GM18526 (cell line): ENCODE results near the gene PAPPA.

Experiments used
- POLR2A ChIP-seq: IDR thresholded peaks from 3 replicates; pipeline ENCODE4 v1.6.1; 2011; ENCODE audit not compliant: insufficient read length; ENCODE audit errors: extremely low read depth

Gene PAPPA

GRCh38 chr9:116377179-116377798 lies 223.7 kb downstream of the PAPPA start:
- no peak for TF ChIP-seq POLR2A

GRCh38 chr9:116378873-116379272 lies 225.3 kb downstream of the PAPPA start:
- no peak for TF ChIP-seq POLR2A

- no peak for TF ChIP-seq POLR2A
Measured at GRCh38 chr9:116379821-116380220, 226.2 kb downstream of the PAPPA start.

GRCh38 chr9:116380496-116380995 lies 227.0 kb downstream of the PAPPA start:
- no peak for TF ChIP-seq POLR2A

GRCh38 chr9:116381350-116381749 lies 227.8 kb downstream of the PAPPA start:
- no peak for TF ChIP-seq POLR2A

- no peak for TF ChIP-seq POLR2A
Measured at GRCh38 chr9:116382053-116382452, 228.5 kb downstream of the PAPPA start.

GRCh38 chr9:116383133-116383532 lies 229.5 kb downstream of the PAPPA start:
- TF ChIP-seq POLR2A: no peak

GRCh38 chr9:116383936-116384335 lies 230.3 kb downstream of the PAPPA start:
- no peak for TF ChIP-seq POLR2A

GRCh38 chr9:116387934-116388698 lies 234.5 kb downstream of the PAPPA start:
- no peak for TF ChIP-seq POLR2A

GRCh38 chr9:116389541-116390302 lies 236.1 kb downstream of the PAPPA start:
- TF ChIP-seq POLR2A: no peak

GRCh38 chr9:116390303-116391228 lies 237.0 kb downstream of the PAPPA start:
- no peak for TF ChIP-seq POLR2A

- no peak for TF ChIP-seq POLR2A
Measured at GRCh38 chr9:116391306-116391900, 237.8 kb downstream of the PAPPA start.

- no peak for TF ChIP-seq POLR2A
Measured at GRCh38 chr9:116393198-116393597, 239.6 kb downstream of the PAPPA start.

- TF ChIP-seq POLR2A: no peak
Measured at GRCh38 chr9:116394070-116394469, 240.5 kb downstream of the PAPPA start.
